Measurements from ENCODE around the gene CD276. TPM values are rescaled to one million over a fixed set of nuclear protein-coding genes. Genes with fewer than 3 reads are reported as not detected.

The CD276 gene
- total and polyA plus RNA-seq, 8 donors, result 13.9 to 56.0 (median 22.7) TPM

- Histone ChIP-seq H3K4me1 (peaks cover 0 to 17% (median 4%) of the 10 kb centered on the region in 3 donors), H3K9me3 (no peaks in the 10 kb centered on the region), H3K4me3 (no peak overlapping the region), H3K36me3 (no peaks in the 10 kb centered on the region), H3K27ac (no peak overlapping the region), H3K27me3 (no peaks in the 10 kb centered on the region)
- DNase-seq (peak in 1 of 6 donors; percentile 16), ATAC-seq (no peak), FAIRE-seq (no peak)
- WGBS, 2 donors, result 97 to 100% methylated on average over 2 of the region's 2 CpGs
- TF ChIP-seq CTCF (IDR thresholded peaks at IDR 0.05), result no peak
- intact Hi-C loops (cut with DNase I), result no loop called here
These were observed 3.2 kb downstream of the CD276 start for GRCh38 chr15:73687351-73687750.

GRCh38 chr15:73688455-73688854 lies 4.3 kb downstream of the CD276 start:
- H3K27ac ChIP-seq, result no peak overlapping the region
- H3K4me3 ChIP-seq, result no peak overlapping the region
- FAIRE-seq, result no peak
- H3K36me3 ChIP-seq, result no peaks in the 10 kb centered on the region
- intact Hi-C loops (cut with DNase I), result no loop called here
- no peaks in the 10 kb centered on the region for H3K9me3 ChIP-seq
- 83 to 92% methylated on average over 6 of the region's 6 CpGs for WGBS, 2 donors
- TF ChIP-seq CTCF (IDR thresholded peaks at IDR 0.05), result no peak
- peak in 1 of 6 donors; percentile 40 for DNase-seq
- no peaks in the 10 kb centered on the region for H3K27me3 ChIP-seq
- peaks cover 0 to 17% (median 4%) of the 10 kb centered on the region in 3 donors for H3K4me1 ChIP-seq
- no peak for ATAC-seq

GRCh38 chr15:73691396-73691795 lies 7.2 kb downstream of the CD276 start:
- H3K9me3 ChIP-seq, result no peaks in the 10 kb centered on the region
- no peak for TF ChIP-seq CTCF (IDR thresholded peaks at IDR 0.05)
- intact Hi-C loops (cut with DNase I), result no loop called here
- H3K4me3 ChIP-seq, result no peak overlapping the region
- FAIRE-seq (no peak), DNase-seq (peak in 1 of 6 donors; percentile 46), ATAC-seq (peak in 3 of 4 donors; percentile 41 to 72 (median 59))
- WGBS, 2 donors, result 71 to 76% methylated on average over 6 of the region's 6 CpGs
- H3K27me3 ChIP-seq, result no peaks in the 10 kb centered on the region
- H3K36me3 ChIP-seq, result no peaks in the 10 kb centered on the region
- no peak overlapping the region for H3K27ac ChIP-seq
- peaks cover 0 to 9% (median 4%) of the 10 kb centered on the region in 3 donors for H3K4me1 ChIP-seq

- no peak for ATAC-seq
- TF ChIP-seq CTCF (IDR thresholded peaks at IDR 0.05), result no peak
- peak in 1 of 6 donors; percentile 8 for DNase-seq
- Histone ChIP-seq H3K4me3 (no peak overlapping the region), H3K27me3 (no peaks in the 10 kb centered on the region), H3K27ac (no peak overlapping the region), H3K36me3 (no peaks in the 10 kb centered on the region), H3K4me1 (peaks cover 0 to 4% (median 0%) of the 10 kb centered on the region in 3 donors), H3K9me3 (no peaks in the 10 kb centered on the region)
- 82 to 84% methylated on average over 5 of the region's 5 CpGs for WGBS, 2 donors
- intact Hi-C loops (cut with DNase I), result no loop called here
- no peak for FAIRE-seq
These were observed 10.2 kb downstream of the CD276 start for GRCh38 chr15:73694419-73694818.

- peak in 2 of 6 donors; percentile 38 to 47 for DNase-seq
- Histone ChIP-seq H3K4me1 (peaks cover 0 to 4% (median 0%) of the 10 kb centered on the region in 3 donors), H3K4me3 (no peak overlapping the region), H3K36me3 (no peaks in the 10 kb centered on the region), H3K27ac (no peak overlapping the region), H3K27me3 (no peaks in the 10 kb centered on the region), H3K9me3 (no peaks in the 10 kb centered on the region)
- no peak for ATAC-seq
- WGBS, 2 donors, result 80 to 84% methylated on average over 16 of the region's 16 CpGs
- intact Hi-C loops (cut with DNase I), result no loop called here
- TF ChIP-seq CTCF (IDR thresholded peaks at IDR 0.05), result no peak
- FAIRE-seq, result no peak
These were observed 11.8 kb downstream of the CD276 start for GRCh38 chr15:73695773-73696640.
